ENCODE measurements around the gene SNAPC1. TPM values are rescaled to one million over a fixed set of nuclear protein-coding genes. Genes with fewer than 3 reads are reported as not detected.
"Not testable (repeated sequence)": the region's sequence is repeated elsewhere in the genome, so short reads cannot be mapped to it uniquely, and the experiment has no call there.

The SNAPC1 gene
- polyA plus RNA-seq, 3 donors, result 1.7 to 6.1 (median 4.9) TPM

GRCh38 chr14:61746881-61747280 lies 15.3 kb upstream of the SNAPC1 start:
- H3K27ac ChIP-seq (ENCODE audit: low read depth, low read length), result no peak overlapping the region

GRCh38 chr14:61747342-61747741 lies 14.9 kb upstream of the SNAPC1 start:
- 81 to 98% (median 83%) methylated on average over 3 of the region's 3 CpGs for WGBS, 3 donors
- H3K27ac ChIP-seq (ENCODE audit: low read depth, low read length), result no peak overlapping the region

- H3K27ac ChIP-seq (ENCODE audit: low read depth, low read length), result no peak overlapping the region
- 38 to 82% (median 43%) methylated on average over 3 of the region's 3 CpGs for WGBS, 3 donors
Observed at GRCh38 chr14:61749264-61749663, 13.0 kb upstream of the SNAPC1 start.

- WGBS, 3 donors, result 39 to 88% (median 84%) methylated on average over 3 of the region's 3 CpGs
- no peak overlapping the region for H3K27ac ChIP-seq (ENCODE audit: low read depth, low read length)
Observed at GRCh38 chr14:61749867-61750266, 12.4 kb upstream of the SNAPC1 start.

- no peak overlapping the region for H3K27ac ChIP-seq (ENCODE audit: low read depth, low read length)
- 2 to 12% (median 8%) methylated on average over 38 to 54 of the region's 54 CpGs for WGBS, 3 donors
Observed at GRCh38 chr14:61750708-61751474, 11.3 kb upstream of the SNAPC1 start.

- no peak overlapping the region for H3K27ac ChIP-seq (ENCODE audit: low read depth, low read length)
- 32 to 36% (median 34%) methylated on average over 8 of the region's 8 CpGs for WGBS, 3 donors
Observed at GRCh38 chr14:61751475-61751989, 10.7 kb upstream of the SNAPC1 start.

- WGBS, 3 donors, result 56 to 67% (median 60%) methylated on average over 4 of the region's 4 CpGs
- no peak overlapping the region for H3K27ac ChIP-seq (ENCODE audit: low read depth, low read length)
Observed at GRCh38 chr14:61752626-61753025, 9.6 kb upstream of the SNAPC1 start.

- H3K27ac ChIP-seq (ENCODE audit: low read depth, low read length), result no peak overlapping the region
Observed at GRCh38 chr14:61753631-61754030, 8.6 kb upstream of the SNAPC1 start.

GRCh38 chr14:61754627-61755381 lies 7.4 kb upstream of the SNAPC1 start:
- H3K27ac ChIP-seq (ENCODE audit: low read depth, low read length), result no peak overlapping the region

GRCh38 chr14:61755382-61755742 lies 6.9 kb upstream of the SNAPC1 start:
- H3K27ac ChIP-seq (ENCODE audit: low read depth, low read length), result not testable (repeated sequence)

More at GRCh38 chr14:61754627-61755381, 7.4 kb upstream of the SNAPC1 start:
- WGBS, 3 donors, result 73 to 79% (median 77%) methylated on average over 5 of the region's 5 CpGs

GRCh38 chr14:61756135-61756534 lies 6.1 kb upstream of the SNAPC1 start:
- 58 to 83% (median 72%) methylated on average over 2 of the region's 2 CpGs for WGBS, 3 donors

GRCh38 chr14:61759878-61760277 lies 2.3 kb upstream of the SNAPC1 start:
- WGBS, 3 donors, result 93 to 96% (median 94%) methylated on average over 7 of the region's 7 CpGs
- H3K27ac ChIP-seq (ENCODE audit: low read depth, low read length), result no peak overlapping the region

More at GRCh38 chr14:61756135-61756534, 6.1 kb upstream of the SNAPC1 start:
- no peak overlapping the region for H3K27ac ChIP-seq (ENCODE audit: low read depth, low read length)

- WGBS, 3 donors, result 50 to 63% (median 54%) methylated on average over 5 of the region's 5 CpGs
- peak overlapping the region; percentile 74 for H3K27ac ChIP-seq (ENCODE audit: low read depth, low read length)
Observed at GRCh38 chr14:61761557-61761956, 663 bp upstream of the SNAPC1 start.

- WGBS, 3 donors, result 84 to 89% (median 86%) methylated on average over 5 of the region's 5 CpGs
- no peak overlapping the region for H3K27ac ChIP-seq (ENCODE audit: low read depth, low read length)
Observed at GRCh38 chr14:61764342-61765122, 2.3 kb downstream of the SNAPC1 start.

GRCh38 chr14:61765225-61765943 lies 3.2 kb downstream of the SNAPC1 start:
- 78 to 87% (median 83%) methylated on average over 15 of the region's 15 CpGs for WGBS, 3 donors
- H3K27ac ChIP-seq (ENCODE audit: low read depth, low read length), result no peak overlapping the region

GRCh38 chr14:61766151-61766550 lies 3.9 kb downstream of the SNAPC1 start:
- no peak overlapping the region for H3K27ac ChIP-seq (ENCODE audit: low read depth, low read length)
- WGBS, 3 donors, result 79 to 85% (median 82%) methylated on average over 5 of the region's 5 CpGs

GRCh38 chr14:61768240-61768639 lies 6.0 kb downstream of the SNAPC1 start:
- H3K27ac ChIP-seq (ENCODE audit: low read depth, low read length), result no peak overlapping the region
- WGBS, 3 donors, result 71 to 83% (median 81%) methylated on average over 3 of the region's 3 CpGs

GRCh38 chr14:61769893-61770292 lies 7.7 kb downstream of the SNAPC1 start:
- no peak overlapping the region for H3K27ac ChIP-seq (ENCODE audit: low read depth, low read length)
- 64 to 97% (median 96%) methylated on average over 3 of the region's 3 CpGs for WGBS, 3 donors
